GM23248 (cell line): Measurements from ENCODE around the gene PKN2. TPM values are rescaled to one million over a fixed set of nuclear protein-coding genes. Genes with fewer than 3 reads are reported as not detected.

Experiments
- DNase-seq: peaks from one replicate; pipeline ENCODE4 v3.0.0-alpha.2; 2015
- H2AFZ ChIP-seq: fragments of 200-600 bp; sonication (generic); 2 replicates; pipeline ENCODE4 v1.6.1; 2016; ENCODE audit warnings: antibody characterized with exemption
- H3F3A ChIP-seq: fragments of 200-600 bp; sonication (generic); 2 replicates; pipeline ENCODE4 v1.6.1; 2016; ENCODE audit warnings: mild to moderate bottlenecking, antibody characterized with exemption, mixed run types; ENCODE audit not compliant: insufficient read depth
- H3K27ac ChIP-seq: fragments of 200-600 bp; sonication (generic); 2 replicates; pipeline ENCODE4 v1.5.1; 2016; ENCODE audit warnings: mild to moderate bottlenecking
- H3K27me3 ChIP-seq: fragments of 200-600 bp; sonication (generic); replicated peaks from 2 replicates; pipeline ENCODE4 v1.6.1; 2016; ENCODE audit warnings: mild to moderate bottlenecking; ENCODE audit not compliant: insufficient read depth
- H3K36me3 ChIP-seq: fragments of 200-600 bp; sonication (generic); 2 replicates; pipeline ENCODE4 v1.6.1; 2016; ENCODE audit warnings: low read depth, mild to moderate bottlenecking
- H3K4me1 ChIP-seq: fragments of 200-600 bp; sonication (generic); 2 replicates; pipeline ENCODE4 v1.6.1; 2016; ENCODE audit warnings: mild to moderate bottlenecking; ENCODE audit not compliant: insufficient read depth
- H3K4me2 ChIP-seq: fragments of 200-600 bp; sonication (generic); one replicate; pipeline ENCODE4 v1.6.1; 2016; ENCODE audit warnings: mild to moderate bottlenecking; ENCODE audit not compliant: unreplicated experiment
- H3K4me3 ChIP-seq: fragments of 200-600 bp; sonication (generic); 2 replicates; pipeline ENCODE4 v1.5.1; 2016; ENCODE audit warnings: mild to moderate bottlenecking
- H3K79me2 ChIP-seq: fragments of 200-600 bp; sonication (generic); 2 replicates; pipeline ENCODE4 v1.6.1; 2016; ENCODE audit warnings: mild to moderate bottlenecking; ENCODE audit not compliant: insufficient read depth
- H3K9ac ChIP-seq: fragments of 200-600 bp; sonication (generic); 2 replicates; pipeline ENCODE4 v1.6.1; 2016; ENCODE audit warnings: mild to moderate bottlenecking
- H3K9me2 ChIP-seq: fragments of 200-600 bp; sonication (generic); 2 replicates; pipeline ENCODE4 v1.6.1; 2016; ENCODE audit warnings: mixed run types, mild to moderate bottlenecking, moderate library complexity; ENCODE audit not compliant: insufficient read depth
- H3K9me3 ChIP-seq: fragments of 200-600 bp; sonication (generic); one replicate; pipeline ENCODE4 v1.6.1; 2017; ENCODE audit warnings: low read depth
- H4K20me1 ChIP-seq: fragments of 200-600 bp; sonication (generic); 2 replicates; pipeline ENCODE4 v1.6.0; 2016; ENCODE audit not compliant: insufficient read depth
- EZH2 ChIP-seq: fragments of 200-600 bp; sonication (generic); IDR thresholded peaks from 2 replicates; pipeline ENCODE4 v1.6.1; 2018; ENCODE audit warnings: antibody characterized with exemption, mild to moderate bottlenecking; ENCODE audit not compliant: insufficient read depth, poor library complexity, severe bottlenecking
- EZH2phosphoT487 ChIP-seq: fragments of 200-600 bp; sonication (generic); IDR thresholded peaks from 2 replicates; pipeline ENCODE4 v1.6.1; 2018; ENCODE audit warnings: antibody characterized with exemption, moderate library complexity, mild to moderate bottlenecking, low read depth; ENCODE audit not compliant: insufficient read depth
- WGBS, 2 experiments: methylation state at CpG; one replicate each; pipeline ENCODE4 v1.1.6; 2015 to 2017; ENCODE audit warnings: low lambda C conversion rate in 2 of 2, low coverage in 1 of 2; ENCODE audit errors: missing lambda C conversion rate in 2 of 2; 5-methylcytosine and 5-hydroxymethylcytosine counted together
- in situ Hi-C: fragments of 300-500 bp; cut with MboI; formaldehyde crosslinking; loops from 2 replicates; pipeline ENCODE4 v1.15.0; 2020
- polyA plus RNA-seq: library from polyadenylated mRNA; unstranded; fragments of >200 nt; fragmentation: Nextera tagmentation; extraction: Ambion mirVana; gene quantifications from 2 replicates; pipeline ENCODE4 v1.2.1, GENCODE V29; 2016
- total RNA-seq: library from RNA; depleted of rRNA; stranded (reverse); fragments of >200 nt; shearing (Covaris generic); gene quantifications from 2 replicates; pipeline ENCODE4 v1.2.3, GENCODE V29; 2014

PKN2 gene
- total and polyA plus RNA-seq, 2 experiments from 2014 or later = 24.0 to 32.6 TPM

GRCh38 chr1:88646476-88647248 is 37.4 kb upstream of the PKN2 start:
- Histone ChIP-seq H3K36me3 (no peaks in the 10 kb centered on the region), H3K4me3 (no peak overlapping the region), H3K4me1 (no peaks in the 10 kb centered on the region), H3K9ac (no peak overlapping the region), H4K20me1 (no peaks in the 10 kb centered on the region; the same call in 1 of the 2 replicates), H3F3A (no peaks in the 10 kb centered on the region), H3K79me2 (no peaks in the 10 kb centered on the region), H3K4me2 (no peak overlapping the region), H3K9me3 (no peaks in the 10 kb centered on the region), H3K27ac (no peak overlapping the region), H3K27me3 (no peaks in the 10 kb centered on the region), H2AFZ (no peak overlapping the region), H3K9me2 (no peaks in the 10 kb centered on the region)
- DNase-seq = no peak
- no peak for TF ChIP-seq EZH2
- no peak for TF ChIP-seq EZH2phosphoT487
- in situ Hi-C loops = no loop called here

- no peaks in the 10 kb centered on the region for H3K36me3 ChIP-seq
- H3K4me3 ChIP-seq = no peak overlapping the region
- H3K9me3 ChIP-seq = no peaks in the 10 kb centered on the region
- H3K27ac ChIP-seq = no peak overlapping the region
- no peak overlapping the region for H3K4me2 ChIP-seq
- 72 to 85% methylated on average over 3 of the region's 3 CpGs for WGBS, 2 experiments
- H3K9me2 ChIP-seq = no peaks in the 10 kb centered on the region
- no peaks in the 10 kb centered on the region for H3K4me1 ChIP-seq
- TF ChIP-seq EZH2 = no peak
- no peak for TF ChIP-seq EZH2phosphoT487
- no peak overlapping the region for H2AFZ ChIP-seq
- no peak overlapping the region for H3K9ac ChIP-seq
- no peaks in the 10 kb centered on the region for H3F3A ChIP-seq
- no peak for DNase-seq
- H3K27me3 ChIP-seq = no peaks in the 10 kb centered on the region
- no peaks in the 10 kb centered on the region; the same call in 1 of the 2 replicates for H4K20me1 ChIP-seq
- H3K79me2 ChIP-seq = no peaks in the 10 kb centered on the region
- in situ Hi-C loops = no loop called here
These were observed 36.8 kb upstream of the PKN2 start for GRCh38 chr1:88647249-88647645.

- Histone ChIP-seq H2AFZ (no peak overlapping the region), H3K27me3 (no peaks in the 10 kb centered on the region), H3K9me2 (no peaks in the 10 kb centered on the region), H3K4me2 (no peak overlapping the region), H3K9me3 (no peaks in the 10 kb centered on the region), H3K36me3 (no peaks in the 10 kb centered on the region), H3K27ac (no peak overlapping the region), H3K9ac (no peak overlapping the region), H3K4me1 (no peaks in the 10 kb centered on the region), H4K20me1 (no peaks in the 10 kb centered on the region), H3K79me2 (no peaks in the 10 kb centered on the region), H3K4me3 (no peak overlapping the region), H3F3A (no peaks in the 10 kb centered on the region)
- in situ Hi-C loops = no loop called here
- TF ChIP-seq EZH2 (no peak), EZH2phosphoT487 (no peak)
- WGBS, 2 experiments = 79 to 82% methylated on average over 6 of the region's 6 CpGs
- DNase-seq = no peak
These were observed 36.2 kb upstream of the PKN2 start for GRCh38 chr1:88647749-88648415.

- TF ChIP-seq EZH2phosphoT487 (no peak), EZH2 (no peak)
- WGBS, 2 experiments = 44 to 48% methylated on average over 2 of the region's 2 CpGs
These were observed 35.4 kb upstream of the PKN2 start for GRCh38 chr1:88648706-88649105.

More at GRCh38 chr1:88648706-88649105, 35.4 kb upstream of the PKN2 start:
- H3K4me1 ChIP-seq = no peaks in the 10 kb centered on the region
- no peaks in the 10 kb centered on the region for H3K27me3 ChIP-seq
- no peak overlapping the region for H3K4me2 ChIP-seq
- no peaks in the 10 kb centered on the region for H3K9me2 ChIP-seq
- H3K9ac ChIP-seq = no peak overlapping the region
- no peaks in the 10 kb centered on the region for H3K36me3 ChIP-seq
- H3K4me3 ChIP-seq = no peak overlapping the region
- no peaks in the 10 kb centered on the region for H3K9me3 ChIP-seq
- H2AFZ ChIP-seq = no peak overlapping the region
- no peak overlapping the region for H3K27ac ChIP-seq
- no peaks in the 10 kb centered on the region for H4K20me1 ChIP-seq
- no peak for DNase-seq
- H3F3A ChIP-seq = no peaks in the 10 kb centered on the region
- no peaks in the 10 kb centered on the region for H3K79me2 ChIP-seq
- in situ Hi-C loops = no loop called here
